SIG-M5 treated with dmso at 0.1 percent for 504 hours (cell line): ENCODE results near the gene NT5C2.
"Not testable (repeated sequence)": the region's sequence is repeated elsewhere in the genome, so short reads cannot be mapped to it uniquely, and the experiment has no call there.

Source experiments
- DNase-seq: peaks from one replicate; lab custom pipeline; 2025; ENCODE audit not compliant: unreplicated experiment; lab: John Stamatoyannopoulos, UW

The NT5C2 gene

DNA sequence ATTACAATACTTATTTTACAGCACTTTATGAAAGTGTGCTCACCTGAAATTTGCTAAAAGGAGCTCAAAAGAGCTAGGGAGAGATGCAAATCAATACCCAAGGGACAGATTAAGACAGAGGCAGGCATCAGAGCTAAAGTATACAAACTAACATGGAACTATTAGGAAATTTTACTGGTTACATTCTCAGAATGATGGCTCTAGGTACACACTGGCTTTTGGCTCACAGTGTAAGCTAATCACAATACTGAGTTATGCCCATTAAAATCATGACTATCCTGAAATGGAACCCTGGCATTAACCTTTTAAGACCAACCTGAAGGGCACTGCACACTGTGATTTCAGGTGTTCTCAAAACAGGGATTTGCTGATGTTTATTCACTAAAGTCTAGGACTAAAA, 98.1 kb downstream of the NT5C2 start:
- DNase-seq = no peak

DNA sequence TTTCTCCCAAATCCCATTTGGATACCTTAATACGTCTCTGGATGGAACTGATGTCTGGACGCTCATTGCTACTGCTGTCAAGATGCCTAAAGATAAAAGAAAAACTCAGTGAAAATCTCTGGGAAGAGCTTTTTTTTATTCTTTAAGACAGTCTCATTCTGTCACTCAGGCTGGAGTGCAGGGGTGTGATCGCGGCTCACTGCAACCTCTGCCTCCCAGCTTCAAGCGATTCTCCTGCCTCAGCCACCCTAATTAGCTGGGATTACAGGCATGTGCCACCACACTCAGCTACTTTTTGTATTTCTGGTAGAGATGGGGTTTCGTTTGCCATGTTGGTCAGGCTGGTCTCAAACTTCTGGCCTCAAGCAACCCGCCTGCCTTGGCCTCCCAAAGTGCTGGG, 102.2 kb downstream of the NT5C2 start:
- DNase-seq = no peak

DNA sequence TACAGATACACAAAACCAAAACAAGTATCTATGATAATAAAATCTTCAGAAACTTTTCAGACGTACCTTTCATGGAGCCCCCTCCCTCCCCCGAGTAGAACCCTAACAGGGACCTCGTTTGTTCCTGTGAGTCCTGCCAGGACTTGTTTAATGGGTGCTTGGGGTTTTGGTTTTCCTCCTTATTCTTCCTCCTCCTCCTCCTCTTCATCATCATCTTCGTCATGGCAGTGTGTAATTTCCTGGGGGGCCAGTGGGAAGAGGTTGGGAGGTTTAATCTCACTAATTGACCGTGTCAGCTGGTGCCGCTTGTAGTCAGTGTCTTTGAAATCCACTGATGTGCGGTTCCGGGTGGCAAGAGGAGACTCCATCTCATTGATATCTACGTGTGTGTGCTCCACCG, 103.6 kb downstream of the NT5C2 start:
- no peak for DNase-seq

DNA sequence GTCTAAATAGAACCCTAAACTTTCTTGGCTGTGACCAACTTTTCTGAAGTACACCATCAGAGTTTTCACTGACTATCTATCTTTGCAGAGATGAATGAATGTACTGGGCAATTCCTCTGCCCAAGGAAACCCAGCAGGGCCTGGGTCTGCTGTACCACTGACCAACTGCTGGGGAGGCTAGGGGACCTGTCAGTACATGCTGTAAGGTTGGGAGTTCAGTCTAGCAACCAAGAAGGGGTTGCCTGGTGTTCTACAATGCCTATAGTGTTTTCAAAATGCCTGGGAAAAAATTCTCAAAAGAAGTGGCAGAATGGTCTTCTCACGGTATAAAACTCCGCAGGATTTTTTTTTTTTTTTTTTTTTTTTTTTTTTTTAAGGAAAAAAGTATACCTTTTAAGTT, 106.3 kb downstream of the NT5C2 start:
- DNase-seq = no peak

DNA sequence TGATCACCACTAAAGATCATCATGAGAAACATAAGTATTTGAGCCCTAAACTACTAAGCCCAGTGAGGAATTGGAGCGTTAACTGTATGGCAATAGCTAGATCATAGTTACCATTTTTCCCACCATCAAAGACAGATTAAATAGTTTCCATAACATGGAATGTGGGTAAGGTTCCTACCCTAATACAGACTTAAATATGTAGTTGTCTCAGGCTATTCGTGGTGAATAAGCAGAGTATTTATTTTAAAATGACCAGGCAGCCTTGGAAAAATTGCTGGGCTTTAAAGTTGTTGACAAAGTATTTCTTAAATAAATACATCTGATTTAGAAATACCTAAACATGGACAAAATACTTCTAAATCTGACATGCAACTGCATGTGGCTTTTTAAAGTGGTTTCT, 106.8 kb downstream of the NT5C2 start:
- DNase-seq = no peak

DNA sequence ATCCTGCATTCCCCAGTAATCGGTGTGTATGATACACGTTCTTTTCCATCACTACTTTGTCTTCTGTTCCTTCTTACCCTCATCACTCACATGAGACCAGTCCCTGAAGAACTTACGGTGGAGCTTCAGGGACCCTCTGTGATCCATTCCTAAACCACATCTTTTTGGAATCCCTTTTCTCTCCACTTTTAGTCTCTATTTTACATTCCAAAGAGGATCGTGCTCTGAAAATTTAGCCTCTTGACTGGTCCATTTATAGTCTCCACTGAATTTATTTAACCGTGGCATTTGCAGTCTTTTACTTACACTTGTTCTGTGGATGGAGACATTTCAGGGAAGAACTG, 109.1 kb downstream of the NT5C2 start:
- no peak for DNase-seq

DNA sequence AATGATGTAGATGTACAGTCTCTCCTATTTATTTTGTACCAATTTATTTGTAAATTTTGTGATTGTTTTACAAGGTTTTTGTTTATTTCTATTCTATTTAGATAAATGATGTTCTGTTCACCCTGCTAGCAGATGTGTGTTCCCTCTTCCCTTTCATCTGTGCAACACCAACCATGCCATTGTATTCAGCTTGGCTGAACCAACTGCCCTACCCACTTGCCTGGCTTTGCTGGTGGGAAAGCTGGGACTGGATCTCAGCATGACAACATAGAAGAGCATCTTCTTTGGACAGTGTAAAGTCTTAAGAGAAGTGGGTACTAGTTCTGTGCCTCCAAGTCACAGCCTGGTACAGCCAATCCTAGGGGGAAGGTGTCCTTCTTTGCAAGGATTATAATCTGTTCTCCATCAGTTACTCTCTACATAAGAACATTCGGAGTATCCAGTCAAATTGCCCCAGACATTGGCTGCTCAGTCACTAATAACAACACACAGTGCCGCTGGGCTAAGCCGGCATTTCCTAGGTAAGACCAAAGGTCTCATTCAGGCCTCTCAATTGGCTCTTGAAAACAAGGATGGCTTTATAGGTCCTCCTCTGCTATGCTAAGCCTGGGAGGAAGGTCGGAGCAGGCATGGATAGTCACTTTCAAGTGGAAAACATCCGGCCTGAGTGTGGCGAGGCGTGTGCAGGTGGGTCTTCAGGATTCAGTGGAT, 109.7 kb downstream of the NT5C2 start:
- no peak for DNase-seq

DNA sequence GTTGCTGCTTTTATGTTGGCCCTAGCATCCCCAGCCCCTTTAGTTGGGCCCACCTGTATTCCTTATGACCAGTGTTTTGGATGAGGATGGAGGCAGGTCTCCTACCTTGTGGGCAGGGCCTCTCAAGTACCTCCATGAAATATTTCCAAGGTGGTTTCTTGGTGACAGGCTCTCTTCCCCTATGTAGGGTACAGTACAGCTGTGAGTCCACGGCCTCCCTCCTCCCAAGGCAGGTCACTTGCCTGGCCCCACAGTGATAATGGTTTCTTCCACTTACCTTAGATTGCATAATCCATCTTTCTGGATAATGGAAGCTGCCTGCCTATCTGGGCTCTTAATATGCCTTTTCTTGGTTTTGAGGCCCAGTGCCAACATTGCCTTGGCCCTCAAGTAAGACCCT, 110.4 kb downstream of the NT5C2 start:
- DNase-seq = no peak

DNA sequence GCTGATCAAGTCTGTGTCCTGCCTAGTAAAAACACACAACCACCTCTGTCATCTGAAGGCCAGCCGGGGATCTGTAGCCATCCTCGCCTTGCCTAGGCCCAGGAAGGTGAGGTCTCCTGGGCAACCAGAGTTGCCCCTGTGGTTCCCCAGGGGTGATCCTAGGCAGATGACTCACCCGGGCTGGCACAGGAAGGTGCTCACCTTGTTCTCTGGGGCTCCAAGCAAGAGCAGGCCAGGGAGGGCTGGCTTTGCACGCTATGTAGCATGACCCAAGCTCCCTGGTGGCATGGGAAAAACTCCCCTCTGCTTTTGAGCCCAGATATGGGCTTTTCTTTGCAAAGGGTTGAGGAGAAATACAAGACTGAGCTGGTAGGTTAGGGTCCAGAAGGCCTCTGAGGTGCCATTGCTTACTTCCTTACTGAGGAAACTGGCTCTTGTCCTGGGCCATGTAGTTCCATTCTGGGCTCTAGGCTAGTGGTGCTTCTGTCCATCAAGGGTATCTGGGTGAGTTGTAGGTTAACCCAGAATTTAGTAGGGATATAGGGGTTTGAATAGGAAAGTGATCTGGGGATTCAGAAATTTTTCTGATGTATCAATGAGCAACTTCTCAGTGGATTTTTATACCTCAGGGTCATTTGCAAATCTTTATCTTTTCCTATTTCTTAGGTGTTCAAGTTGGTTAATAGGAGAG, 112.0 kb downstream of the NT5C2 start:
- DNase-seq = no peak

DNA sequence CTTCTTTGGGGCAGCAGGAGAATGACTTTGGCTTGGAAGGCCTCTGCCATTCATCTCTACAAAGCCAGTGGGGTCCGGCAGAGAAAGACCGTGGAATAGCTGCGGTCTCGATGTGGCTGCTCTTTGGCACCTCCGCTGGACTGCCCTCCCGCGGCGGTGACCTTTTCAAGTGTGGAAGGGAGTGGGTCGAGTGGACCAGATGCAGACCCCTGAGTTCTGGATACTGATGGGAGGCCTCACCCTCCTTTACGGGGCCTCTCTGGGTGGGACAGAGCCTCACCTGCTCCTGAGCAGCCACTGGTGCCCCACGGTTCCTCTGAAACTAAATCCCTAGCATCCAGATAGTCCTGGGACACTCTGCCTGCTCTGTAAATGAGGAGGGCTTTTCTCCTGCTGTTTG, 113.1 kb downstream of the NT5C2 start:
- DNase-seq = no peak

DNA sequence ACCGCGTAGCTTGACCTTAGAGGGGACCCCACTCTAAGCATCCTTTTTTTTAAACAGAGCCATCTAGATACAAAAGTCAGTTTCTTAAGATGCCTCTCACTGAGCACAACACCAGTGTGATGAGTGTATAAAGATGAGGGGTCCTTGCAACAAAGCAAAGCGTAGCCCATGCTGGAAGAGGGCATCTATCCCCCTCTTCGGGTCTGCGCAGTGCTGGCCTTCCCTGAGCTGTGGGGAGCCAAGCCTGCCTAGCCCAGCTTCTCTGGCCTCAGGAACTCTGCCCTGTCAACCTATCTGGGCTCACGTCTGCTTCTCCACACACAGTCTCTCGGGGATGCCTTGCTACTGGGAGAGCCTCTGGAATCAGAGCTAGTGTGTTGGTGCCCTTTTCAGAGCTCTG, 114.0 kb downstream of the NT5C2 start:
- no peak for DNase-seq

DNA sequence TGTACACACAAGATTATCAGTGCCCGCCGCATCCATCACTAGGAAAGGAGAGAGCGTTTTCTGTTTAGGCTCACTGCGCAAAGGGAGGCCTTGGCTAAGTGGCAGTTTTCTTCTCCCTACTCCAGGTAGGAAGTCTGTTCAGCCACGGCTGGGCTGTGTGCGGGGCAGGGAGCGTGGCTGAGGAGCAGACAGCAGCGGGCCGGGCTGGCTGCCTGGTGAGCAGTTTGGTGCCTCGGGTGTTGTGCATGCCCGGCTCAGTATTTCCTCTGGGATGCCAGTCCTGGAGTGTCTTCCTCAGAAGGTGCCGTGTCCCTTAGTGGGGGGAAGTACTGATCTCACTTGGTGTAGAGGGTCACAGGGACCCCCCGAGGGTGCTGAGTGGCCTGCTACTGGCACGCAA, 114.4 kb downstream of the NT5C2 start:
- DNase-seq = no peak

DNA sequence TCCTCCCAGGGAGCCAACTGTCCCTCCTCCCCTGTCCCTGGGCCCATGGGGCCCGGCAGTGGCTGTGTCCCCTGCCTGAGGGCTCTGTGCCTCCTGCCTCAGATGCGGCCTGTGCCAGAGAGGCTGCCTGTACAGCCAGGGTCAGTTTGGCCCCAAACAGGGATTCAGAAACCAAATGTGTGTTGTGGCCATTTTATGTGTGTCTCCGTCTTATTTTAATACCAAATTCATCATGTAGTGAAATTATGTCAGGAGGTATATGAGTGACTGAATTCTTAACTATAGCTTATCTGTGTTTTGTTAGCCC, 114.8 kb downstream of the NT5C2 start:
- DNase-seq = no peak

DNA sequence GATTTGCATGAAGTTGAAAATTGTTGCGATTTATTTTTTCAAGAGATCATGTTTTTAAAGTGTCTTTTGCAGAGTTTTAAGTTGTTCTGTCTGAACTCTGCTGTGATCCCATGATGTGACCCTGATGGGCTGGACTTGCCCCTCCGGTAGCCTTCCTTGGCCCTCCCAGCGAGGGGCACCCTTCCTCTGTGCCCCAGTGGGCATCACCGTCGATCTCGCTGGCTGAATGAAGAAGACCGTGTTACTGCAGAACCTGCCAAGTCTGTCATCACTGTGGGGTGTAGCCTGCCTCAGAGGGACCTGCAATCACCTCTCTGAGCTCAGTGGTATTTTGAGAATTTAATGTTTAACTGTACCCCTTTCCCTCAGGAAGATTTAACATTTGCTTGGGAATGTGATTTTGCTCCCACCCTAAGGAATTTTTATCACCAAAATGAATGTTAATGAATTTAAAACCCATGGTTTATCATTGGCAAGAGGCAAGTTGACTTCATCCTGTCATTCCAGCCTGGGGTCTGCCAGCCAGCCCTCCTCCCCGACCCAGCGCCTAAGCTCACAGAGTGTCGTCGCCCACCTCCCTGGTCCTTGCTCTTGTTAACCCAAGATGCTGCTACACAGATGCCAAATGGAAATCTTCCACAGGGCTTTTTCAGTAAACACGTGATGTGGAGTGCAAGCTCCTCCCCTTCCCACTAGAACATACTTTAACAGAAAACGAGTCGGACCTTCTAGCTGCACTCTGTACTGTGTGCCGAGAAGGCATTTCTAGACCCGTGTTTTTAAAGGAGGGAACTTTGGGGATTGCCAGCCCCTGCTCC, 115.4 kb downstream of the NT5C2 start:
- DNase-seq = no peak

DNA sequence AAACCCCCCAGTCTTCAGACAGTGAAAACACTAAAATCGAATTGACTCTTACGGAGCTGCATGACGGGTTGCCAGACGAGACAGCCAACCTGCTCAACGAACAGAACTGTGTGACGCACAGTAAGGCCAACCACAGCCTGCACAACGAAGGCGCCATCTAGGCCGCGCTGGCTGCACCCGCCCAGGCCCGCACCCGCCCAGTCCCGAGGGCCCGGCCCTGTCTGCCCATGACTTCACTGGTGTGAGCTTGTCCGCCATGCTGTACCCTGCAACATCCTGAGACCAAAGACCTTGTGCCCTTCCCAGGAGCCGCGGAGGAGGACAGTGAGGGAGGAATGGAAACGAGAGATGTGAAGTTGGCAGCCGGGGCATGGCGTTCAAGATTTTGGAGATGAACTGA, 116.1 kb downstream of the NT5C2 start:
- DNase-seq = no peak

DNA sequence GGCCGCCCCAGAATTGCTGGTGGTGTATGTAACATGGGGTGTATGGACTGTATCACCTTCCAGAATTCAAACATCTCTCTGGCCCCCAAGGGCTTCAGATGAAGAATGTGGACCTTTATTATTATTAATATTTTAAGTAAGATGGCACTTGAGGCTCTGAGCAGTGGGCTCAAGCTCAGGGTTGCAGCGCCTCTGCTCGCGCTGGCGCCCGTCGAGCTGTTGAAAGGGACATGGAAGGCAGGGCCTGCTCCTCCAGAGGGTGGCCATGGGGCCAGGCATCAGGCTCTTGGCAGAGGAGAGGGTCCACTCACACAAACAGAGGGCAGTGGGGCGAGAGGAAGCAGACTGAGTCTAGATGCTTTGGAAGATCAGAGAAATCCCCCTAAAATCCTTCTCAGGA, 120.2 kb downstream of the NT5C2 start:
- no peak for DNase-seq

DNA sequence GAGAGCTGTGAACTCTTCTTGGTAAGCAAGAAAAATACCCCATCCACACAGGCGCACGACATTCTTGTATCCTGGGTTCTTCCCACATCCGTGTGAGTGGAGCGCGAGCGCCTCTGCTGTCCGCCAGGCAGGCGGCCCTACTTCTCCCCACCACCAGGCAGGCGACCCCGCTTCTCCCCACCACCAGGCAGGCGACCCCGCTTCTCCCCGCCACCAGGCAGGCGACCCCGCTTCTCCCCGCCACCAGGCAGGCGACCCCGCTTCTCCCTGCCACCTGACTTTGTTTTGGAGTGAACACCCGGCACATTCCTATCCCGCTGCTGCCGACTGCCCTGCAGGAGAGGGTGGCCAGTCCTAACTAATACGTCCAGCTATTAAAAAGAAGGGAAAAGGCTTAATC, 120.8 kb downstream of the NT5C2 start:
- no peak for DNase-seq

DNA sequence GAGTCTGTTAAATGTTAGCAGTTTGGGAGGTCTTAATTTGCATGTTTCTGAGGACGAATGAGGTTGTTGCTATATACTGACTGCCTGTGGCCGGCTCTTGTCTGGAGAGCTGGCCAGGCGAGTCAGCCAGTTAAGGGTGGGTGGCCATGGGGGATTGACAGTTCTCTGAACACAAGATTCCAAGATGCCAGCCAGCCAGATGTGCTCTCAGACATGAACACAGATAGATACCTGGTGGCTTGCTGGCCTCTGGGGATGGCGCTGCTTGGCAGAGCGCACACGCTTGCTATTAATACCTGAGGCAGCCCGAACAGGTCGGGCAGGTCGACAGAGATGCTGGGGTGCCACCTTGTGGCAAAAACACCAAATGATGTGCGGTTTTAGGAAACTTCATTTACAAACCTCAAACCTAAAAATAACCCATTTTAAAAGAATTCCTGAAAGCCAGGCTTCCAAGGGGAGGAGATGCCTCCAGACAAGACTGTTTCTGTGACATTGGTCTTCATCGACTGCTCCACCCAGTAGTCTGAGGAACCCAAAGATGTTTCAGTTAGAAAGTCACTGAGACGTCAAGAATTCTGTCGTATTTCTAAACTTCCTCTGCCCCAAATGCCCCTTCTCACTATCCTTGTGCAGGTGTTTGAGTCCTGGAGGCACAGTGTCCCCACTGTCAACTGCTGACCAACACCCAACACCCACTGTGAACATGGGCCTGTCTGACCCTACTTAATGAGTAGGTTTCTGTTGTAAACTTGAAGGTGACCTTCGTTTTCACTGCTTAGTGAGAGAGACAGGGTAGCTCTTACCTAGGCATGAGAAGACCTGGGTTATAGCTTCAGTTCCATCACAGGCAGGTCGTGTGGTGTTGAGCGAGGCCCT, 123.4 kb downstream of the NT5C2 start:
- DNase-seq = no peak

DNA sequence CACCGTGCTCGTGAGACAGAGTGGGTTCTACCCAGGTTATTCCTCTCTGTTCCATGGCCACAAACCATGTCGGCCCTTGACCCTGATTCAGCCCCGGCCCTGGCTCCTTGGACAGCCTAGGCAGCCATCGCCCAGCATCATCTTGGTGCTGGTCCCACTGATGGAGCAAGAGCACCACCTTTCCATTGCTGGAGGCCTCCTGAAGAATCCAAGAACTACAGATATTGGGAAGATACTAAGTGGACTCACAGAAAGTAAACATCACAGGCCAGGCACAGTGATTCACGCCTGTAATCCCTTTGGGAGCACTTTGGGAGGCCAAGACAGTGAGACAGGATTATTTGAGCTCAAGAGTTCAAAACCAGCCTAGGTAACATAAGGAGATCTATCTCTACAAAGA, 125.1 kb downstream of the NT5C2 start:
- DNase-seq = no peak

DNA sequence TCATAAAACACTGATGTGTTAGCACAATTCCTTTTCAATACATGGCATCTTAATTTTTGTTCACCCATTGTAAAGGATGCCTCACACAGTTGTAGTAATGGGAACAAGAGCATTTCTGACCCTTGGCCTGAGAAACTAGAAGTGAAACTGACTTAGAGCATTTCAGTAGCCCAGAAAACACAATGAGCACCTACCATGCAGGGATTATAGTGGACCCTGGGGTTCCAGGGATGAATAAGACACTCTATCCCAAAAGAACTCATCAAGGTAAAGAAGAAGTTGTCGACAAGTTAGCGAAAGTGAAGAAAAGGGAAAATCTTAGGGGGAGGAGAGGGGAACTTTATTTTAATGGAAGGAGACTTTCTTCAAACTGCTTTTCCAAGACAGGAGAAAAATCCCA, 125.6 kb downstream of the NT5C2 start:
- no peak for DNase-seq

DNA sequence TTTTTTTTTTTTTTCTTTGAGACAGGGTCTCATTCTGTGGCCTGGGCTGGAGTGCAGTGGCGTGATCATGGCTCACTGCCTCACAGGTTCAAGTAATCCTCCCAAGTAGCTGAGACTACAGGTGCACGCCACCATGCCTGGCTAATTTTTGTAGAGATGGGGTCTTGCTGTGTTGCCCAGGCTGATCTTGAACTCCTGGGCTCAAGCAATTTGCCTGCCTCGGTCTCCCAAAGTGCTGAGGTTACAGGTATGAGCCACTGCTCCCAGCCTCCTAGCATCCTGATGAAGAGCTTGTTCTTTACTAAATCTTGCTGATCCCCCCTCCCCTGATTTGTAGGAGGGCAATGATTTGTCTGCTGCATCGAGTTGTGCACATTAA, 126.0 kb downstream of the NT5C2 start:
- not testable (repeated sequence) for DNase-seq
